IMR-90 (cell line): ENCODE results near the gene DPYD. TPM values are rescaled to one million over a fixed set of nuclear protein-coding genes. Genes with fewer than 3 reads are reported as not detected.

Experiments
- ATAC-seq: fragments of 200-7000 bp; cut with Tn5 transposase; 2 replicates; pipeline ENCODE4 v1.9.1; 2020; ENCODE audit warnings: low read depth, mild to moderate bottlenecking, moderate library complexity
- BruUV-seq: library from RNA; stranded (reverse); fragments of 400-500 nt; replicated peaks from 2 replicates; lab custom pipeline; 2021; lab: Mats Ljungman, UMichigan
- CTCF ChIA-PET: fragments of 300-600 bp; formaldehyde crosslinking; extraction: SDS; loops from one replicate; lab custom pipeline; 2021; ENCODE audit warnings: antibody characterized with exemption; lab: Yijun Ruan, JAX
- POLR2A ChIA-PET: fragments of 300-600 bp; sonication (Branson Sonifier 250); formaldehyde crosslinking; loops from one replicate; lab custom pipeline; 2022; ENCODE audit warnings: antibody characterized with exemption; ENCODE audit not compliant: unreplicated experiment; lab: Charles Lee
- DNase-seq: peaks from one replicate; pipeline ENCODE4 v3.0.0; 2013
- H2AFZ ChIP-seq: replicated peaks from 2 replicates; pipeline ENCODE3; 2013; ENCODE audit warnings: low read length, mild to moderate bottlenecking; ENCODE audit not compliant: poor library complexity
- H2AK5ac ChIP-seq: 2 replicates; pipeline ENCODE4 v1.6.1; 2013; ENCODE audit warnings: low read depth, low read length, inconsistent platforms
- H2AK9ac ChIP-seq: replicated peaks from 2 replicates; pipeline ENCODE3; 2013; ENCODE audit warnings: mild to moderate bottlenecking, low read depth, low read length, moderate library complexity; ENCODE audit not compliant: poor library complexity
- H2BK120ac ChIP-seq: 2 replicates; pipeline ENCODE4 v1.6.1; 2013; ENCODE audit warnings: low read depth, low read length, inconsistent platforms
- H2BK15ac ChIP-seq: 3 replicates; pipeline ENCODE4 v1.6.1; 2013; ENCODE audit warnings: low read depth, low read length, inconsistent platforms
- H2BK20ac ChIP-seq: 2 replicates; pipeline ENCODE4 v1.6.1; 2013; ENCODE audit warnings: low read depth, mild to moderate bottlenecking, inconsistent platforms, low read length, moderate library complexity
- H2BK5ac ChIP-seq: 2 replicates; pipeline ENCODE4 v1.6.1; 2013; ENCODE audit warnings: mild to moderate bottlenecking, low read depth, low read length, inconsistent platforms; ENCODE audit not compliant: poor library complexity, severe bottlenecking
- H3K14ac ChIP-seq: replicated peaks from 2 replicates; pipeline ENCODE4 v1.6.1; 2013; ENCODE audit warnings: low read depth, low read length, inconsistent platforms
- H3K18ac ChIP-seq: 2 replicates; pipeline ENCODE4 v1.6.1; 2013; ENCODE audit warnings: low read depth, low read length, control low read depth
- H3K23ac ChIP-seq: 2 replicates; pipeline ENCODE4 v1.6.1; 2013; ENCODE audit warnings: low read depth, low read length, inconsistent platforms
- H3K27ac ChIP-seq: 2 replicates; pipeline ENCODE4 v1.5.1; 2013; ENCODE audit warnings: mild to moderate bottlenecking, control low read depth, low read length; ENCODE audit not compliant: insufficient read depth
- H3K27me3 ChIP-seq: 2 replicates; pipeline ENCODE4 v1.6.1; 2013; ENCODE audit warnings: low read length; ENCODE audit not compliant: control insufficient read depth, insufficient read depth
- H3K36me3 ChIP-seq: 2 replicates; pipeline ENCODE4 v1.6.1; 2013; ENCODE audit warnings: low read length, mixed read lengths; ENCODE audit not compliant: control insufficient read depth, insufficient read depth
- H3K4ac ChIP-seq: 2 replicates; pipeline ENCODE4 v1.6.1; 2013; ENCODE audit warnings: low read depth, low read length, inconsistent platforms
- H3K4me1 ChIP-seq: 2 replicates; pipeline ENCODE4 v1.6.1; 2013; ENCODE audit warnings: low read length, mixed read lengths; ENCODE audit not compliant: control insufficient read depth, insufficient read depth
- H3K4me2 ChIP-seq: 2 replicates; pipeline ENCODE4 v1.6.1; 2013; ENCODE audit warnings: low read depth, mild to moderate bottlenecking, control low read depth, low read length, moderate library complexity
- H3K4me3 ChIP-seq: 2 replicates; pipeline ENCODE4 v1.5.1; 2013; ENCODE audit warnings: low read depth, mild to moderate bottlenecking, control low read depth, low read length, moderate library complexity; ENCODE audit not compliant: insufficient read depth
- H3K56ac ChIP-seq: 2 replicates; pipeline ENCODE4 v1.6.1; 2013; ENCODE audit warnings: low read length, inconsistent platforms; ENCODE audit not compliant: insufficient read depth; ENCODE audit errors: extremely low read depth
- H3K79me1 ChIP-seq, 2 experiments: 2 replicates each; pipeline ENCODE4 v1.6.1; 2013; ENCODE audit warnings: low read length in 2 of 2, inconsistent platforms in 1 of 2, low read depth in 1 of 2
- H3K9ac ChIP-seq: 2 replicates; pipeline ENCODE4 v1.6.1; 2013; ENCODE audit warnings: low read depth, low read length, control low read depth
- H3K9me1 ChIP-seq: 2 replicates; pipeline ENCODE4 v1.6.1; 2013; ENCODE audit warnings: low read length, inconsistent platforms; ENCODE audit not compliant: insufficient read depth
- H3K9me3 ChIP-seq: 2 replicates; pipeline ENCODE4 v1.6.1; 2013; ENCODE audit warnings: low read length; ENCODE audit not compliant: control insufficient read depth, insufficient read depth
- H4K20me1 ChIP-seq: 2 replicates; pipeline ENCODE4 v1.6.1; 2013; ENCODE audit warnings: low read length, inconsistent platforms; ENCODE audit not compliant: insufficient read depth
- H4K5ac ChIP-seq: 2 replicates; pipeline ENCODE4 v1.6.1; 2013; ENCODE audit warnings: mild to moderate bottlenecking, low read depth, low read length, control low read depth
- H4K8ac ChIP-seq, 2 experiments: 2 replicates each; pipeline ENCODE4 v1.6.1; 2013; ENCODE audit warnings: low read depth in 2 of 2, low read length in 2 of 2, control low read depth in 1 of 2, inconsistent platforms in 1 of 2
- H4K91ac ChIP-seq: 2 replicates; pipeline ENCODE4 v1.6.1; 2013; ENCODE audit warnings: low read depth, low read length, inconsistent platforms; ENCODE audit not compliant: insufficient read depth
- BHLHE40 ChIP-seq: fragments of 150-350 bp; IDR thresholded peaks from 2 replicates; pipeline ENCODE4 v1.6.1; 2016; ENCODE audit warnings: mild to moderate bottlenecking, low read depth, low read length
- CHD1 ChIP-seq: IDR thresholded peaks from 2 replicates; pipeline ENCODE4 v1.6.1; 2012; ENCODE audit warnings: low read depth, low read length, improper control_type of control experiment
- RAD21 ChIP-seq: IDR thresholded peaks from 2 replicates; pipeline ENCODE4 v1.6.1; 2012; ENCODE audit warnings: low read length, improper control_type of control experiment
- RFX5 ChIP-seq: IDR thresholded peaks from 2 replicates; pipeline ENCODE4 v1.8.0; 2012; ENCODE audit warnings: low read depth, mild to moderate bottlenecking, low read length, moderate library complexity
- WGBS, 2 experiments: methylation state at CpG; one replicate each; pipeline versions ENCODE4 v1.1.5 to v1.1.7; 2013; ENCODE audit warnings: missing lambda C conversion rate in 2 of 2; ENCODE audit not compliant: insufficient read length in 1 of 2; ENCODE audit errors: extremely low coverage in 2 of 2; 5-methylcytosine and 5-hydroxymethylcytosine counted together
- dilution Hi-C: fragments of 300-500 bp; cut with HindIII; formaldehyde crosslinking; loops from one replicate; pipeline ENCODE4 v1.14.3; 2018; ENCODE audit warnings: low sequenced_read_pairs; ENCODE audit not compliant: unreplicated experiment
- in situ Hi-C: fragments of 300-500 bp; cut with MboI; formaldehyde crosslinking; loops from 3 replicates; pipeline ENCODE4 v1.14.3; 2019; ENCODE audit warnings: low sequenced_read_pairs, inconsistent platforms, mixed read lengths
- intact Hi-C: fragments of 100-400 bp; cut with micrococcal nuclease; formaldehyde crosslinking; loops from 2 replicates; pipeline ENCODE4 v1.10.0; 2022
- polyA plus RNA-seq, 3 experiments: library from polyadenylated mRNA; depleted of rRNA; stranded (reverse); fragments of >200 nt; gene quantifications; 2 replicates each; pipeline ENCODE4 v1.2.3, GENCODE V29; 2012; ENCODE audit warnings: low replicate concordance in 1 of 3
- total RNA-seq: library from RNA; depleted of rRNA; stranded (reverse); fragments of >200 nt; gene quantifications from 2 replicates; pipeline ENCODE4 v1.2.3, GENCODE V29; 2012
- TF ChIP-seq, protein P1 (sequence below): fragments of 150-350 bp; IDR thresholded peaks from 2 replicates; pipeline ENCODE4 v1.6.1; 2017; ENCODE audit warnings: mild to moderate bottlenecking, antibody characterized with exemption, low read length, low read depth

The DPYD gene
- total and polyA plus RNA-seq, 2 of the 4 experiments (the other 2 are of a cell fraction) = 9.3 to 47.3 TPM

DNA sequence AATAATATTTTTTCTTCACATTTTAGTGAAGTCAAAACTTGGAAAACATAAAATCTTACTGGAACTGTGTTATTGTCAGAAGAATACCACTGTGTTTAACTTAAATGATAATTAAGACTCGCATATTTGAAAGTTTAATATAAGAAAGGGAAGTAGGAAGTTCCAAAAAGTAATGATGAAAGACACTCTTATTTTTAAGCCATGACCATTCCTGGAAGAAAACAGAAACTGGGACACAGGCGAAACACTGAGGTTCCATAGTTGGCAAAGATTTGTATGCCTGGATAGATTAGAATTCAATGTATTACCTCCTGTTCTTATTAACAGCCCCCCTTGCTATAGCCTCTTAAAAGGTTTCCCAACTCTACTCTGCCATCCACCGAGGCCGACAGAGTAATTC is 271.2 kb downstream of the DPYD start:
- H3K4me3 ChIP-seq = no peak overlapping the region
- ATAC-seq (no peak), DNase-seq (no peak)
- H2BK15ac ChIP-seq = no peak overlapping the region
- no TSS peak for BruUV-seq
- H3K9me3 ChIP-seq = peaks cover 3% of the 10 kb centered on the region
- H2AFZ ChIP-seq = no peak overlapping the region
- in situ Hi-C loops = no loop called here
- no peak overlapping the region for H3K56ac ChIP-seq
- no peaks in the 10 kb centered on the region for H3K9me1 ChIP-seq
- H3K27me3 ChIP-seq = no peaks in the 10 kb centered on the region
- 60% methylated on average over 1 of the region's 4 CpGs; no CpG with 5 or more reads in 1 of the 2 experiments for WGBS, 2 experiments
- H3K79me1 ChIP-seq = no peaks in the 10 kb centered on the region
- no peak overlapping the region for H3K14ac ChIP-seq
- H2BK20ac ChIP-seq = no peak overlapping the region
- no peak overlapping the region for H2AK9ac ChIP-seq
- H2BK120ac ChIP-seq = no peak overlapping the region
- H3K9ac ChIP-seq = no peak overlapping the region
- H4K5ac ChIP-seq = no peak overlapping the region
- H4K8ac ChIP-seq = no peak overlapping the region
- no peak overlapping the region for H3K4ac ChIP-seq
- no peak overlapping the region for H3K27ac ChIP-seq
- no peak overlapping the region for H3K23ac ChIP-seq
- ChIA-PET POLR2A (no interaction called here), CTCF (no interaction called here)
- H3K4me2 ChIP-seq = no peak overlapping the region
- TF ChIP-seq BHLHE40 (no peak), RFX5 (no peak), CHD1 (no peak), RAD21 (no peak)
- TF ChIP-seq, protein P1, sequence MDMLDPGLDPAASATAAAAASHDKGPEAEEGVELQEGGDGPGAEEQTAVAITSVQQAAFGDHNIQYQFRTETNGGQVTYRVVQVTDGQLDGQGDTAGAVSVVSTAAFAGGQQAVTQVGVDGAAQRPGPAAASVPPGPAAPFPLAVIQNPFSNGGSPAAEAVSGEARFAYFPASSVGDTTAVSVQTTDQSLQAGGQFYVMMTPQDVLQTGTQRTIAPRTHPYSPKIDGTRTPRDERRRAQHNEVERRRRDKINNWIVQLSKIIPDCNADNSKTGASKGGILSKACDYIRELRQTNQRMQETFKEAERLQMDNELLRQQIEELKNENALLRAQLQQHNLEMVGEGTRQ = no peak
- no peaks in the 10 kb centered on the region for H4K20me1 ChIP-seq
- no peak overlapping the region for H2BK5ac ChIP-seq
- no peak overlapping the region for H2AK5ac ChIP-seq
- H3K36me3 ChIP-seq = no peaks in the 10 kb centered on the region
- no peaks in the 10 kb centered on the region for H3K4me1 ChIP-seq
- no peak overlapping the region for H3K18ac ChIP-seq
- no peak overlapping the region for H4K91ac ChIP-seq
- intact Hi-C loops = no loop called here
- dilution Hi-C loops = no loop called here
